Esophagus (tissue), 2 donors: ENCODE results near the gene IRX3. TPM values are rescaled to one million over a fixed set of nuclear protein-coding genes. Genes with fewer than 3 reads are reported as not detected.
A peak's percentile ranks its signal among the peaks of the same experiment; 100 is the strongest.

Experiments
- H3K27ac ChIP-seq, 2 donors: one replicate each; pipeline ENCODE4 v1.5.1; 2013; ENCODE audit warnings: low read depth in 2 of 2, mild to moderate bottlenecking in 2 of 2, inconsistent platforms in 1 of 2, low read length in 1 of 2, moderate library complexity in 1 of 2
- H3K27me3 ChIP-seq, 2 donors: one replicate each; pipeline ENCODE4 v1.6.1; 2013; ENCODE audit warnings: low read length in 2 of 2, control low read depth in 1 of 2, mild to moderate bottlenecking in 1 of 2; ENCODE audit not compliant: insufficient read depth in 2 of 2, control insufficient read depth in 1 of 2
- H3K36me3 ChIP-seq, 2 donors: one replicate each; pipeline ENCODE4 v1.6.1; 2013; ENCODE audit warnings: low read length in 1 of 2; ENCODE audit not compliant: control insufficient read depth in 2 of 2, insufficient read depth in 2 of 2
- H3K4me1 ChIP-seq, 2 donors: one replicate each; pipeline ENCODE4 v1.6.1; 2013; ENCODE audit warnings: low read length in 1 of 2; ENCODE audit not compliant: control insufficient read depth in 2 of 2, insufficient read depth in 2 of 2
- H3K4me3 ChIP-seq, 2 donors: one replicate each; pipeline ENCODE4 v1.5.1; 2013; ENCODE audit warnings: low read length in 2 of 2, mild to moderate bottlenecking in 2 of 2, low read depth in 1 of 2, moderate library complexity in 1 of 2
- H3K9me3 ChIP-seq, 2 donors: one replicate each; pipeline ENCODE4 v1.6.1; 2013; ENCODE audit warnings: mild to moderate bottlenecking in 2 of 2, low read depth in 1 of 2, low read length in 1 of 2, moderate library complexity in 1 of 2; ENCODE audit not compliant: control insufficient read depth in 2 of 2, insufficient read depth in 1 of 2
- WGBS, 2 donors: extraction: QIAGEN DNeasy Blood & Tissue Kit; methylation state at CpG; one replicate each; pipeline ENCODE4 v1.1.7; 2013; 5-methylcytosine and 5-hydroxymethylcytosine counted together
- polyA plus RNA-seq, 2 donors: library from polyadenylated mRNA; stranded (reverse); fragments of 200-250 nt; gene quantifications; one replicate each; pipeline ENCODE4 v1.2.3, GENCODE V29; 2013
- donor health status: healthy with polysubstance abuse.
- donor health status: Bipolar disorder and iron deficiency.

Gene IRX3
- polyA plus RNA-seq, 2 donors = 12.3 to 20.2 TPM

GRCh38 chr16:54291656-54292487 lies 5.3 kb upstream of the IRX3 start:
- Histone ChIP-seq H3K36me3 (no peaks in the 10 kb centered on the region), H3K27ac (no peak overlapping the region), H3K9me3 (no peaks in the 10 kb centered on the region), H3K4me1 (peaks cover 2% of the 10 kb centered on the region in 2 donors), H3K27me3 (peaks cover 0 to 10% of the 10 kb centered on the region in 2 donors), H3K4me3 (no peak overlapping the region)
- WGBS, 2 donors = 37 to 41% methylated on average over 22 of the region's 22 CpGs

- peaks cover 2% of the 10 kb centered on the region in 2 donors for H3K4me1 ChIP-seq
- H3K4me3 ChIP-seq = no peak overlapping the region
- H3K9me3 ChIP-seq = no peaks in the 10 kb centered on the region
- H3K27me3 ChIP-seq = peaks cover 0 to 11% of the 10 kb centered on the region in 2 donors
- no peak overlapping the region for H3K27ac ChIP-seq
- H3K36me3 ChIP-seq = no peaks in the 10 kb centered on the region
- 27 to 47% methylated on average over 46 of the region's 46 CpGs for WGBS, 2 donors
Measured at GRCh38 chr16:54290833-54291655, 4.5 kb upstream of the IRX3 start.

GRCh38 chr16:54289945-54290832 lies 3.6 kb upstream of the IRX3 start:
- H3K36me3 ChIP-seq = no peaks in the 10 kb centered on the region
- peaks cover 0 to 11% of the 10 kb centered on the region in 2 donors for H3K27me3 ChIP-seq
- no peak overlapping the region for H3K27ac ChIP-seq
- H3K4me1 ChIP-seq = peaks cover 2% of the 10 kb centered on the region in 2 donors
- WGBS, 2 donors = 28 to 45% methylated on average over 50 to 62 of the region's 62 CpGs
- H3K9me3 ChIP-seq = no peaks in the 10 kb centered on the region
- H3K4me3 ChIP-seq = no peak overlapping the region

GRCh38 chr16:54289242-54289944 lies 2.8 kb upstream of the IRX3 start:
- no peak overlapping the region for H3K27ac ChIP-seq
- no peak overlapping the region for H3K4me3 ChIP-seq
- WGBS, 2 donors = 35 to 53% methylated on average over 51 to 57 of the region's 57 CpGs
- no peaks in the 10 kb centered on the region for H3K36me3 ChIP-seq
- peaks cover 0 to 11% of the 10 kb centered on the region in 2 donors for H3K27me3 ChIP-seq
- H3K4me1 ChIP-seq = peaks cover 2% of the 10 kb centered on the region in 2 donors
- peaks cover 0 to 3% of the 10 kb centered on the region in 2 donors for H3K9me3 ChIP-seq

- H3K27me3 ChIP-seq = peaks cover 0 to 11% of the 10 kb centered on the region in 2 donors
- no peak overlapping the region for H3K4me3 ChIP-seq
- H3K4me1 ChIP-seq = peaks cover 2 to 4% of the 10 kb centered on the region in 2 donors
- no peak overlapping the region for H3K27ac ChIP-seq
- WGBS, 2 donors = 50% methylated on average over 21 to 25 of the region's 25 CpGs
- peaks cover 0 to 3% of the 10 kb centered on the region in 2 donors for H3K9me3 ChIP-seq
- no peaks in the 10 kb centered on the region for H3K36me3 ChIP-seq
Measured at GRCh38 chr16:54288835-54289241, 2.3 kb upstream of the IRX3 start.

- no peak overlapping the region for H3K4me3 ChIP-seq
- no peaks in the 10 kb centered on the region for H3K36me3 ChIP-seq
- H3K4me1 ChIP-seq = peaks cover 2 to 7% of the 10 kb centered on the region in 2 donors
- H3K27me3 ChIP-seq = peaks cover 0 to 11% of the 10 kb centered on the region in 2 donors
- H3K27ac ChIP-seq = no peak overlapping the region
- 36 to 46% methylated on average over 38 of the region's 38 CpGs for WGBS, 2 donors
- H3K9me3 ChIP-seq = peaks cover 0 to 3% of the 10 kb centered on the region in 2 donors
Measured at GRCh38 chr16:54288030-54288834, 1.6 kb upstream of the IRX3 start.

GRCh38 chr16:54287131-54288029 lies 793 bp upstream of the IRX3 start:
- Histone ChIP-seq H3K9me3 (peaks cover 0 to 3% of the 10 kb centered on the region in 2 donors), H3K4me3 (peak overlapping the region; percentile 78 to 87), H3K27me3 (peaks cover 0 to 11% of the 10 kb centered on the region in 2 donors), H3K4me1 (peaks cover 2 to 7% of the 10 kb centered on the region in 2 donors), H3K36me3 (no peaks in the 10 kb centered on the region), H3K27ac (peak overlapping the region; percentile 83 to 85)
- WGBS, 2 donors = 5 to 6% methylated on average over 61 of the region's 61 CpGs

- H3K27me3 ChIP-seq = peaks cover 0 to 11% of the 10 kb centered on the region in 2 donors
- peaks cover 0 to 8% of the 10 kb centered on the region in 2 donors for H3K36me3 ChIP-seq
- peak overlapping the region; percentile 78 to 87 for H3K4me3 ChIP-seq
- H3K4me1 ChIP-seq = peaks cover 0 to 9% of the 10 kb centered on the region in 2 donors
- peaks cover 0 to 3% of the 10 kb centered on the region in 2 donors for H3K9me3 ChIP-seq
- H3K27ac ChIP-seq = peak overlapping the region; percentile 95
- 1% methylated on average over 39 to 43 of the region's 43 CpGs for WGBS, 2 donors
Measured at GRCh38 chr16:54286090-54286365, 559 bp downstream of the IRX3 start.
